Measurements from ENCODE around the gene ZIK1.

GRCh38 chr19:57606931-57607330 is 23.0 kb downstream of the ZIK1 start:
- TF ChIP-seq EZH2 (IDR thresholded peaks at IDR 0.05; ENCODE audit: low read depth, low read length, severe bottlenecking) (no peak), ATF2 (IDR thresholded peaks at IDR 0.05; ENCODE audit: low read length) (no peak), TEAD4 (IDR thresholded peaks at IDR 0.05; ENCODE audit: low read depth, low read length) (no peak), CTCF (IDR thresholded peaks at IDR 0.05; ENCODE audit: control extremely low read depth in 1 of 3, insufficient read depth in 1 of 3, low read depth in 1 of 3, low read length in 3 of 3) (no peak), POLR2A (IDR thresholded peaks at IDR 0.05; ENCODE audit: control extremely low read depth in 1 of 2, low read depth in 2 of 2, low read length in 2 of 2) (no peak), CHD2 (IDR thresholded peaks at IDR 0.05; ENCODE audit: low read length) (no peak), SIX5 (IDR thresholded peaks at IDR 0.05; ENCODE audit: low read depth, low read length) (no peak), JUN (IDR thresholded peaks at IDR 0.05; ENCODE audit: low read depth, low read length) (no peak), RAD21 (IDR thresholded peaks at IDR 0.05 in 1 of 2, conservative IDR thresholded peaks at IDR 0.05 in 1 of 2; ENCODE audit: low read depth in 2 of 2, low read length in 2 of 2) (no peak), RXRA (IDR thresholded peaks at IDR 0.05; ENCODE audit: insufficient read depth, low read depth, low read length) (no peak), ZNF274 (IDR thresholded peaks at IDR 0.05; ENCODE audit: borderline replicate concordance, extremely low read depth, low read length) (no peak)

All from H1 (cell line).